GM12875 (cell line): ENCODE measurements around the gene FGGY.

Experiments
- H3K4me3 ChIP-seq: one replicate; pipeline ENCODE4 v1.5.1; 2011; ENCODE audit warnings: low read depth, low read length, control low read depth
- TF ChIP-seq, protein P1 (sequence below): IDR thresholded peaks from 2 replicates; pipeline ENCODE4 v1.5.1; 2011; ENCODE audit warnings: low read depth, mild to moderate bottlenecking, control low read depth, inconsistent platforms, low read length, moderate library complexity, borderline replicate concordance; ENCODE audit not compliant: insufficient read depth

Gene FGGY

DNA sequence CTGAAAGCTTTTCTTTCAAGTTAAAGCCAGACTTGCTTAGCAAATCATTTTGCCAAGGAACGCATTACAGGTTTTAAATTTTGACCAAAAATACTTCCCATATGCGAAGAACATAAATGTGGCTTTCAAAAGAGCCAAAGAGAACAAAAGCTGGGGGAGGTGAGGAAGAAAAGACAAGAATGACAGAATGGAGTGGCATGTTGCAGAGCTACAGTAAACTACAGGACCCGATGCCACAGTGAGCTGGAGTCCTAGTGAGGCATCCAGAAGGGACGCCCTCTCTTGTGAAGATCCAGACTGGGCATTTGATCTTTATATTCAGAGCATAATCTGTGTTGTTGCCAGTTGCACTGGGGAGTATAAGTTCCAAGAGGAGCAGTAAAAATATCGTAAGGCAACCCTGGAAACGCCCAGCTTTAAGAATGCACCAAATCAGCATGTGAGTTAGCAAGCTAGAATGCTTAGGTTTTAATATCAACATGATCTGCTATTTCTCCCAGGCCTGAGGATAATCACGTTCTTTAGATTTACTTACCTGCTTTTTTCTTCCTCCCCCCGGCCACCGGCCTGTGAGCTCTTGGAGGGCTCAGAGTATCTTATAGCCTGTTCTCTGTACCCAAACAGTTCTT, 469.4 kb downstream of the FGGY start:
- TF ChIP-seq, protein P1, sequence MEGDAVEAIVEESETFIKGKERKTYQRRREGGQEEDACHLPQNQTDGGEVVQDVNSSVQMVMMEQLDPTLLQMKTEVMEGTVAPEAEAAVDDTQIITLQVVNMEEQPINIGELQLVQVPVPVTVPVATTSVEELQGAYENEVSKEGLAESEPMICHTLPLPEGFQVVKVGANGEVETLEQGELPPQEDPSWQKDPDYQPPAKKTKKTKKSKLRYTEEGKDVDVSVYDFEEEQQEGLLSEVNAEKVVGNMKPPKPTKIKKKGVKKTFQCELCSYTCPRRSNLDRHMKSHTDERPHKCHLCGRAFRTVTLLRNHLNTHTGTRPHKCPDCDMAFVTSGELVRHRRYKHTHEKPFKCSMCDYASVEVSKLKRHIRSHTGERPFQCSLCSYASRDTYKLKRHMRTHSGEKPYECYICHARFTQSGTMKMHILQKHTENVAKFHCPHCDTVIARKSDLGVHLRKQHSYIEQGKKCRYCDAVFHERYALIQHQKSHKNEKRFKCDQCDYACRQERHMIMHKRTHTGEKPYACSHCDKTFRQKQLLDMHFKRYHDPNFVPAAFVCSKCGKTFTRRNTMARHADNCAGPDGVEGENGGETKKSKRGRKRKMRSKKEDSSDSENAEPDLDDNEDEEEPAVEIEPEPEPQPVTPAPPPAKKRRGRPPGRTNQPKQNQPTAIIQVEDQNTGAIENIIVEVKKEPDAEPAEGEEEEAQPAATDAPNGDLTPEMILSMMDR, result no peak
- H3K4me3 ChIP-seq, result no peak overlapping the region

DNA sequence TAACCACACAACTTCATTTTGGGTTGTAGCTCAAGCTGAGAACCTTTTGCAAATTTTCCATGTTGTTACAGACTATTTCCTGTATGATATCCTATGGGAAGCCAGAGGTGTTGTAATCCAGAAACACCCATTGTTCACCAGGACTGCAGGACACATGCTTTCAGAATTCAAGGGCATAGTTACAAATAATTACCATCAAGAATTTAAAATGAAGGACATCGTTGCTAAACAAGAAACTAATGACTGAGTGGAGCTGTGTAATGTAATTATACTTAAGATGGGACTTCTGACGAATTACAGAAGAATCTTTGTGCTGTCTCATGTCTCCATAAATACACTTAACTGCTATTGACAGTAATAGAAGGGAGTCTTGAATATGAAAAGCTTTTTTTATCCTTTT, 470.2 kb downstream of the FGGY start:
- no peak overlapping the region for H3K4me3 ChIP-seq
- TF ChIP-seq, protein P1, result no peak

DNA sequence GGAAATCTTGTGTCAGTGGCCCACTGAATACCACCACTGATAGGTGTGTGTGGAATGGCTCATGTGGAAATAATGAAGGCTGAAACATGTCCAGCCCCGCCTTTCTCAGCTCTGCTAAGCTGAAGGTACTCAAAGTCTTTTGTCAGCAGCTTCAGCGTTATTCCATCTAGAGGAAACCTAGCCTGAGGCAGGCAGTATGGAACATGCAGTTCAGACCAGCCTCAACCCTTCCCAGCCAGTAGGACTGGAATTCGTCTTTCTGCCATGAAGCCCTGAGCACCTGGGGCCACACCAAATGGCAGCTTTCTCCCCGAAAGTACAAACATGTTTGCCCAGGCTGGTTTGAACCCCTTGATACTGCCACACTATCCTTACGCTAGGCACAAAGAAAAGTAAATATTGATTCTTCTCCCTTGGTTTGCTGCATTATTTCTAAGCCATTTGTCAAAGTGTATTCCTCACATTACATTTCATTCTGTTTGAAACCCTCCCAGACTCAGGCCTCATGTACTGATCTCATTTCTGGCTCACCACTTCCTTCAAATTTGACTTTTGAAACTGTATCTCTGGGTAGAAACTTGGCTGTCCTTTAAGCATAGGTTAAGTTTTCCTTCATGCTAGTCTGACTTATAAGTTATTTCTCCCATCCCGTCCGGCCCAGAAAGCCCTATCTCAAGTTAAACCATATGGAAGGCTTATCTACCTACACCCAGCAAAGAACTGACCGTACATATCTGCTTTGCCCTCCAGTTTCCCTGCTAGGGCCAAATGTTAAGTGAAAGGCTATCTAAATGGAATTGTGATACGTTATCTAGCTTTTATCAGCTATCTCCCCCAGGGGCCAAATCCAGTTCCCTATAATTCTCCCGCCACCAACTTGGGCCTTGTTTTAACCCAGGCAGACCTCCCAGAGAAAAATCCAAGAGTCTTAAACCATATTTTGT, 472.2 kb downstream of the FGGY start:
- TF ChIP-seq, protein P1, result no peak
- H3K4me3 ChIP-seq, result no peak overlapping the region

DNA sequence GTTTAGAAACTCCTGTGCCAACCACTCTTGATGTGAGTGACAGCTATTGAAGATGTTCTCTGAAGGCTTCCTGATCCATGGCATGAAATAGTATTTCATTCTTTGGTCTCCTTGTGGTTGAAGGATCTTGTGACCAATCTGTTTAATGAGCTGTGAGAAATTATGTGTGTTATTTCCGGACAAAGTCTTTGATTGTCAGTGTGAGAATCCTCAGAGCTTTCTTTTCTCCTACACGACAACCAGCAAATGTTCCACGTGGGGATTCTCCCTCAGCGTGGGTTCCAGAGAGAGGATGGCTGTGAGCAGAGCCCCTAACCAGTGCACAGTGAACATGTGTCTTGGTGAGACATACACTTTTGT, 472.8 kb downstream of the FGGY start:
- TF ChIP-seq, protein P1, result no peak
- H3K4me3 ChIP-seq, result no peak overlapping the region

DNA sequence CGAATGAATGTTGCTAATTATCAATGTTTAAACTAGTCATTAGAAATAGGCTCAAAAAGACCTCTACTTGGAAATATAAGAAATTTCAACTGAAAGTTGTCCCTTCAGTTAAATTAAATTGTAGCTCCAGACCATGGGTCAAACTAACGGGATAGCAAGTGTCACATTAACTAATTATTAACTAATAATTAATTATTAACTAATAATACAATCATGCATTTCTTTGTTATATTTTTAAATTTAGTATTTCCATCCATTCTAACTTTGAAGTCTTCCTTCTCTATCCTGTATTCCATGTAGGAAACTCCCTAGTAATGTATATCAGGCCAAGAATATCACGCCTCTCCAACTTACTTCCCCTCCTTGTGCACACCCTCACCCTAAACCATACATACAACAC, 474.5 kb downstream of the FGGY start:
- TF ChIP-seq, protein P1, result no peak
- no peak overlapping the region for H3K4me3 ChIP-seq

DNA sequence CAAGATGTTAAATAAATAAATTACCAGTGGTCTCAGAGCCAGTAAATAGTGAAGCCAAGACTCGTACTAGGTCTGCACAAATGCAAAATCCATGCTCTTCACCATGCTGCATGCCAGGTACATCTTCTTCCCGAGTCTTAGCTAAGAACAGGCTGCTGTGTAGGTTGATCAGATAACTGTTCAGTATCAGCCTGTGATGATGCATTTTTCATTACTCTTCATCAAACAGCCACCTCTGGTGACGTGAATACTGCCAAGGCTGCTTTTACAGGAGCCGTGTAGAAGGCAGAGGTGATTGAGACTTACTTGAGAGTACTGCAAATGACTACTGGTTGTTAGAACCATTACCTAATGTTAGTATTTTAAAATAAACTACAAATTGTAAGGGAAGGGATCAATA, 478.6 kb downstream of the FGGY start:
- TF ChIP-seq, protein P1, result no peak
- no peak overlapping the region for H3K4me3 ChIP-seq
